ENCODE measurements around the gene NLRP7.
"Not testable (repeated sequence)": the region's sequence is repeated elsewhere in the genome, so short reads cannot be mapped to it uniquely, and the experiment has no call there.

GRCh38 chr19:54950580-54950979 is 3.2 kb upstream of the NLRP7 start:
- TF ChIP-seq CTCF, POLR2A (IDR thresholded peaks at IDR 0.05): not testable (repeated sequence)
